ENCODE results near the gene SMYD3. TPM values are rescaled to one million over a fixed set of nuclear protein-coding genes. Genes with fewer than 3 reads are reported as not detected.

Gene SMYD3
- total and polyA plus RNA-seq, 9 donors = 10.8 to 24.0 (median 13.7) TPM

DNA sequence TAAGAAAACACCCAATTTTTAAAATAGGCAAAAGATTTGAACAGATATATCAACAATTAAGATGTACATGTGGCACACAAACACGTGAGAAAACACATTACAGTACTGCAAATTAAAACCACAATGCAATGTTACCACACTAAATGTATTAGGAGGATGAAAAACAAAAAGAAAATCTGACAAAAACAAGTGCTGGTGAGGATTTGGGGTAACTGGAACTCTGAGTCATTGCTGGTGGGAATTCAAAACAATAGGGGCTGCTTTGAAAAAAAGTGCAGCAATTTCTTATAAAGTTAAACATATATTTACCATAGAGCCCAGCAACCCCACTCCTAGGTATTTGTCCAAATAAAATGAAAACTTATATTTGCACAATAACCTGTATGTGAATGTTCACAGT, 614.1 kb downstream of the SMYD3 start:
- intact Hi-C loops (cut with DNase I) = no loop called here
- no peak for DNase-seq
- 88 to 95% (median 89%) methylated on average over 1 of the region's 1 CpG for WGBS, 3 donors
- no peak for TF ChIP-seq POLR2A (IDR thresholded peaks at IDR 0.05)
- no peak for TF ChIP-seq EP300 (IDR thresholded peaks at IDR 0.05)
- no peak for TF ChIP-seq CTCF (IDR thresholded peaks at IDR 0.05)
- Histone ChIP-seq H3K4me1 (ENCODE audit: insufficient read depth) (no peaks in the 10 kb centered on the region), H3K27ac (no peak overlapping the region), H3K27me3 (no peaks in the 10 kb centered on the region), H3K36me3 (no peaks in the 10 kb centered on the region), H3K4me3 (no peak overlapping the region), H3K9me3 (no peaks in the 10 kb centered on the region)

GRCh38 chr1:245888809-245889208, 618.3 kb downstream of the SMYD3 start:
- no peak overlapping the region for H3K27ac ChIP-seq
- H3K4me1 ChIP-seq (ENCODE audit: insufficient read depth) = no peaks in the 10 kb centered on the region
- 62 to 70% (median 69%) methylated on average over 2 of the region's 2 CpGs for WGBS, 3 donors
- no peak for DNase-seq
- no peaks in the 10 kb centered on the region for H3K27me3 ChIP-seq
- TF ChIP-seq EP300 (IDR thresholded peaks at IDR 0.05) (no peak), POLR2A (IDR thresholded peaks at IDR 0.05) (no peak), CTCF (IDR thresholded peaks at IDR 0.05) (no peak)
- intact Hi-C loops (cut with DNase I) = no loop called here
- H3K9me3 ChIP-seq = no peaks in the 10 kb centered on the region
- no peak overlapping the region for H3K4me3 ChIP-seq
- H3K36me3 ChIP-seq = no peaks in the 10 kb centered on the region

DNA sequence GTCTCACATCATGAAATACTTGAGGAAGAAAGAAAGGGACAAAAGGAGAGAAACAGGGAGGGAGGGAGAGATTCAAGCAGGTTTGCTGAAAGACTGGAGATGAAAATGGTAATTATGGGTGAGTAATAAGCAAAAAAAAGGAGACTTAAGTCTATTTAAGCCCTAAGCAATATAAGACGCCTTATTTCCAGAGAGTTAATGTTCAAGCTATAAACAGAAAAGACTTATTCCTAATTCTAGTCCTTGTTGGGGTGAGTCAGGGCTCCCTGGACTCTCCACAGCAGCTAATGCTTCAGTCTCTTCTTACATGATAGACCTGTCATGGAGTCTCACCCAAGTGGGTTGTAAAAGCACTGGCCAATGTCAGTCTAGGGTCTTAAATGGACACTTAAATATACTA, 619.2 kb downstream of the SMYD3 start:
- WGBS, 3 donors = 98 to 100% (median 100%) methylated on average over 1 of the region's 1 CpG
- no peaks in the 10 kb centered on the region for H3K36me3 ChIP-seq
- no peaks in the 10 kb centered on the region for H3K9me3 ChIP-seq
- no peak overlapping the region for H3K27ac ChIP-seq
- no peaks in the 10 kb centered on the region for H3K4me1 ChIP-seq (ENCODE audit: insufficient read depth)
- no peak overlapping the region for H3K4me3 ChIP-seq
- intact Hi-C loops (cut with DNase I) = no loop called here
- TF ChIP-seq CTCF (IDR thresholded peaks at IDR 0.05) (no peak), EP300 (IDR thresholded peaks at IDR 0.05) (no peak), POLR2A (IDR thresholded peaks at IDR 0.05) (no peak)
- H3K27me3 ChIP-seq = no peaks in the 10 kb centered on the region
- DNase-seq = no peak

- Histone ChIP-seq H3K4me3 (no peak overlapping the region), H3K36me3 (no peaks in the 10 kb centered on the region), H3K27ac (no peak overlapping the region), H3K27me3 (no peaks in the 10 kb centered on the region), H3K4me1 (ENCODE audit: insufficient read depth) (no peaks in the 10 kb centered on the region), H3K9me3 (no peaks in the 10 kb centered on the region)
- no peak for DNase-seq
- TF ChIP-seq POLR2A (IDR thresholded peaks at IDR 0.05) (no peak), EP300 (IDR thresholded peaks at IDR 0.05) (no peak), CTCF (IDR thresholded peaks at IDR 0.05) (no peak)
- WGBS, 3 donors = 76 to 97% (median 96%) methylated on average over 10 of the region's 10 CpGs
- intact Hi-C loops (cut with DNase I) = no loop called here
Observed at GRCh38 chr1:245881767-245882391, 625.2 kb downstream of the SMYD3 start.
